ENCODE data around the gene CTNNA1. TPM values are rescaled to one million over a fixed set of nuclear protein-coding genes. Genes with fewer than 3 reads are reported as not detected.

The CTNNA1 gene
- total and polyA plus RNA-seq, 9 of the 15 experiments (the other 6 are each of a cell fraction or from before 2014, with no cell fraction given) = 29.6 to 117 (median 89.1) TPM

DNA sequence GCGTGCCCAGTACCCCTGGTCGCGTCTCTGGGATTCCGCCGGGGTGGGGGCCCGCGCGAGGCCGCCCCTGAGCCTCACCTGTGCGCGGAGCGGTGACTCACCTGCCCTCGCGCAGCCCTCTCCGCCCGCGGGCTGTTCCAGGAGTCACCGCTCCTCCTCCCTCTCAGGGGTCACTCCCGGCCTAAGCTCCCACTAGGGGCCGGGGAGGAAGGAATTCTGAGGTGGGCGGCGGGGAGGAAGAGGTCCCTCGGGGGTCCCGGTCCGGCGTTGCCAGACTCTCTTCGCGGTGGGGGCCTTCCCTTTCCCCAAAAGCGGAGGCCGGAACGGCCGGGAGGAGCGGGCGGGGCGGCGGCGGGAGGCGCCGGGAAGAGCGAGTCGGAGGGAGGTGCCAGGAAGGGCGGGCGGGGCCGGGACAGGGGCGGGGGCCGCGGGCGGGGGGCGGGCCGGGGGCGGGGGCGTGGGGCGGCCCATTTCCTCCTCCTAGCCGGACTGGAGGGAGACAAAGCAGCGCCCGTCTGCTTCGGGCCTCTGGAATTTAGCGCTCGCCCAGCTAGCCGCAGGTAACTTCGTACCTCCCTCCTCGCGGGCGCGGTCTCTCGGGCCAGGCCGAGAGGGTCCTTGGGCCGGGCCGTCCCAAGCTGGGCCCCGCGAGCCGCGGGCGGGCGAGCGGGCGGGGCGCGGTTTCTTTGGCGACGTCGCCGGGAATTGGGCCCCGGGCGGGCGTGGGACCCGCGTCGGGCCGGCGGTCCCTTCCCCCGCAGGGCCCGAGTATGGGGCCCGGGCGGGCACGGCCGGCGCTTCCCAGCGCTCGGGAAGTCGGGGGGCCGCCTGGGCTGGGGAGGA lies at the start of gene CTNNA1 (continued):
- TF ChIP-seq NCOA1 (IDR thresholded peaks at IDR 0.05; ENCODE audit: low read depth) = no peak
- no peak for TF ChIP-seq HOXB6 (CRISPR knock-in tag; IDR thresholded peaks at IDR 0.05; ENCODE audit: borderline replicate concordance)
- peak; percentile 42 for TF ChIP-seq U2AF1 (optimal IDR thresholded peaks at IDR 0.05; ENCODE audit: low read depth, low read length)
- peak; percentile 75; the same call in 1 of the 2 replicates for TF ChIP-seq ZNF395 (CRISPR knock-in tag; IDR thresholded peaks at IDR 0.05)
- TF ChIP-seq DPF2 (IDR thresholded peaks at IDR 0.05) = peak; percentile 83
- no peak for TF ChIP-seq NUFIP1 (IDR thresholded peaks at IDR 0.05; ENCODE audit: partially characterized antibody)
- TF ChIP-seq KAT7 (CRISPR knock-in tag; IDR thresholded peaks at IDR 0.05; ENCODE audit: borderline replicate concordance) = 0 out of 2 replicates have a peak, but pooled peaks have one; percentile 23
- peak; percentile 87 for TF ChIP-seq NEUROD1 (IDR thresholded peaks at IDR 0.05; ENCODE audit: borderline replicate concordance, low read depth, low read length, partially characterized antibody)
- no peak for TF ChIP-seq NR3C1 (CRISPR knock-in tag; IDR thresholded peaks at IDR 0.05)
- 0 out of 2 replicates have a peak, but pooled peaks have one; percentile 55 for TF ChIP-seq XRCC5 (IDR thresholded peaks at IDR 0.05; ENCODE audit: low read depth, low read length)
- TF ChIP-seq ZFX (CRISPR knock-in tag; IDR thresholded peaks at IDR 0.05) = peak; percentile 74
- no peak for TF ChIP-seq PTBP1 (IDR thresholded peaks at IDR 0.05; ENCODE audit: low read depth, low read length)
- TF ChIP-seq, protein P1, sequence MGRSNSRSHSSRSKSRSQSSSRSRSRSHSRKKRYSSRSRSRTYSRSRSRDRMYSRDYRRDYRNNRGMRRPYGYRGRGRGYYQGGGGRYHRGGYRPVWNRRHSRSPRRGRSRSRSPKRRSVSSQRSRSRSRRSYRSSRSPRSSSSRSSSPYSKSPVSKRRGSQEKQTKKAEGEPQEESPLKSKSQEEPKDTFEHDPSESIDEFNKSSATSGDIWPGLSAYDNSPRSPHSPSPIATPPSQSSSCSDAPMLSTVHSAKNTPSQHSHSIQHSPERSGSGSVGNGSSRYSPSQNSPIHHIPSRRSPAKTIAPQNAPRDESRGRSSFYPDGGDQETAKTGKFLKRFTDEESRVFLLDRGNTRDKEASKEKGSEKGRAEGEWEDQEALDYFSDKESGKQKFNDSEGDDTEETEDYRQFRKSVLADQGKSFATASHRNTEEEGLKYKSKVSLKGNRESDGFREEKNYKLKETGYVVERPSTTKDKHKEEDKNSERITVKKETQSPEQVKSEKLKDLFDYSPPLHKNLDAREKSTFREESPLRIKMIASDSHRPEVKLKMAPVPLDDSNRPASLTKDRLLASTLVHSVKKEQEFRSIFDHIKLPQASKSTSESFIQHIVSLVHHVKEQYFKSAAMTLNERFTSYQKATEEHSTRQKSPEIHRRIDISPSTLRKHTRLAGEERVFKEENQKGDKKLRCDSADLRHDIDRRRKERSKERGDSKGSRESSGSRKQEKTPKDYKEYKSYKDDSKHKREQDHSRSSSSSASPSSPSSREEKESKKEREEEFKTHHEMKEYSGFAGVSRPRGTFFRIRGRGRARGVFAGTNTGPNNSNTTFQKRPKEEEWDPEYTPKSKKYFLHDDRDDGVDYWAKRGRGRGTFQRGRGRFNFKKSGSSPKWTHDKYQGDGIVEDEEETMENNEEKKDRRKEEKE (IDR thresholded peaks at IDR 0.05; ENCODE audit: borderline replicate concordance in 1 of 2, control insufficient read depth in 1 of 2, low read depth in 2 of 2, low read length in 1 of 2) = no peak
- TF ChIP-seq TARDBP (IDR thresholded peaks at IDR 0.05) = 0 out of 2 replicates have a peak, but pooled peaks have one; percentile 14
- peak; percentile 42 to 67 for TF ChIP-seq MNT (conservative IDR thresholded peaks at IDR 0.05)
- TF ChIP-seq SMARCC2 (IDR thresholded peaks at IDR 0.05; ENCODE audit: low read depth) = 0 out of 2 replicates have a peak, but pooled peaks have one; percentile 31
- TF ChIP-seq ZNF12 (CRISPR knock-in tag; IDR thresholded peaks at IDR 0.05) = no peak
- no peak for TF ChIP-seq KAT2B (IDR thresholded peaks at IDR 0.05; ENCODE audit: low read depth, low read length)
- TF ChIP-seq ZNF639 (CRISPR knock-in tag; conservative IDR thresholded peaks at IDR 0.05 in 1 of 2, IDR thresholded peaks at IDR 0.05 in 1 of 2) = peak in 1 of 2 experiments; percentile 23; a peak in 1 of 4 replicates

All from K562 (cell line).